HG02973 (cell line): ENCODE measurements around the gene SOWAHA.

Source experiments
- ATAC-seq: cut with Tn5 transposase; IDR thresholded peaks from one replicate; pipeline ENCODE4 v1.9.1; 2021; ENCODE audit warnings: moderate library complexity; ENCODE audit not compliant: unreplicated experiment

Gene SOWAHA

DNA sequence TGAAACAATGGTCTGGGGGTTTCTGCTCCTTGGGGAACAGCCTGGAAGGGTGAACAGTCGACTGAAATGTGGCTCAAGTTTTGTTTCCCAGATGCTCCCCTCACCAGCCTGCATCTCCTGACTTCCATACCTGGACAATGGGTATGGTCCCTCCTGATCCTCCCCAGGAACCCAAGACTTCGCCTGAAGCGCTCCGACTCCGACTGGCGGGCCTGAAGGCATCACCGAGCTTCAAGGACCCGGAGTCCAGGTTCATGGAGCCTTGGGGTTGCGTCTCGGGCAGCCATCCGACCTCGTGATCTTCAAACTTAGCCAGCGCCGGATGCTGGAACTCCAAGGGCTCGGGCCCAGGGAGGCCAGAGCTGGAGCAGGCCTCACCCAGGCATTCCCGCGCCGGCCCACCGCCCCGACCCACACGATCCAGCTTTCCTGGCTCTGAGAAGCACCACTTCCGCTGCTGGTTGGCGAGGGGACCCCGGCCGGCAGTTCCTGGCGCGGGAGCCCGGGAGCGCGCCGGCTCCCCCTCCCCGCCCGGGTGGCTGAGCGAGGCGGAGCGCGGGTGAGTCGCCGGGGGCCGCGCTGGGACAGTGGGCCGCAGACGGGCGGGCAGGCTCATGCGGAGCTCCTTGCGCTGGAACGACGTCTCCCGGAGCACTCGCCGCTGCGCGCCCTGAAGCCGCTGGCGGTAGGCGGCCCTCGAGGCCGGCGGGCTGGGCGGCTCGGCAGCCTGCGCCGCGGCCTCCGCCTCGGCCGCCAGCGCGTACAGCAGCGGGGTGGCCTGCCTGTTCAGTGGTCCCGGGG, 12.1 kb downstream of the SOWAHA start:
- ATAC-seq, result no peak

- ATAC-seq, result no peak
These were observed 12.8 kb downstream of the SOWAHA start for GRCh38 chr5:132825834-132826391.

- no peak for ATAC-seq
These were observed 13.5 kb downstream of the SOWAHA start for GRCh38 chr5:132826424-132827082.

DNA sequence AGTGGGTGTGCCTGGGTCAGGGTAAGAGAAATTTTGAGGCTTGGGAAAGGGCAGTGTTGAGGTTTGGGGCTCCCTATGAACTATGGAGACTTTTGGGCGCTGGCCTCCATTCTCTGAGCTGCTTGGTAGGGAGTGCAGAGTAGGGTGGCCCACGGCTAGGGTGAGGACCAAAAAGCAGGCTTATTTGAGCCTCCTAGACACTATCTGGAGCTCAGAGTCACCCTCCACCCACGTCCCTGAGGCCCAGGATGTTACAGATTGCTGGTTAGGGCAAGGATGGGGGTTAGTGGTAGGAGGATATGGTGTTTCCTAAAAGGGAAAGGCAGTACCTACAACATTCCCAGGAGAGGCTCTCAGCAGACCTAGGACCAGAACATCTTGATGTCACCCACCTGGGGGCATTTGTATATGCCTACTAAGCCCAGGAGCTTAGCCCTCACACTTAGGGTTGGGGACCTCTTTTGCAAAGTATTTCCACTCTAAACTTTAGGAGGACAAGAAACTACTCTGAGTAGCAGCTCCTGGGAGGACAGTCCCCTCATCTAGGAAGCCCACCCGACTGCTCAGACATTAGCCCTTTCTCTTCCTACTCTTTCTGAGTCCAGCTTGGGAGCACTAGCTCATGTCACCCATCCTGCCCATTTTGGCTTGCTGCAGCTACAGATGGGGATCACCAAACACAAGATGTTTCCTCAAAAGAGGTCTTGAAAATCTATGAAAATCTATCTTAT, 15.0 kb downstream of the SOWAHA start:
- ATAC-seq, result no peak

DNA sequence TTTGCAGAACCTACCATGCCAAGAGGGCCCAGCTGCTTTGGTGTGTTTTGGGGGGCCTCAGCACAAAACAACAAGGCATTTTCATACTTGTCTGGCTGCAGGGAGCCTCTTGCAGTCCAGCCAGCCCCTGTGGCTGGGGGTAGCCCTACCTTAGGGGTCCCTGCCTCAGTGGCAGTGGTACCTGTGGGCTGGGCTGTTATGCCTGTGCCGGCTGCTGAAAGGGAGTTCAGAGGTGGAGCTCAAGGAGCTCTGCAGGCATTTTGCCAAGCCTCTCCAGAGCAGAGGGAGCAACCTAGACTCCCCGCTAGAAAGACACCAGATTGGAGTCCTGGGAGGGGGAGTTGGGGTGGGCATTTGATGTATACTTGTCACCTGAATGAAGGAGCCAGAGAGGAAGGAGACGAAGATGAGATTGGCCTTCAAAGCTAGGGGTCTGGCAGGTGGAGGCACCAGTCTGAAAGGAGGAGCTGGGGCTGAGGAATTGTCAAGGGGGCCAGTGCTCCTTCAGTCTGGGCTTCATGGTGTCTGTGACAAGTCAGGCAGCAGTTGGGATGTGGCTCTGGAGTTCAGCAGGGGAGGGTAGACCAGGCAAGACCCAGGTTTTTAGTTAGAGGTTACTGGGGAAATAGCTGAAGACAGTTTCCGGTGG, 15.9 kb downstream of the SOWAHA start:
- ATAC-seq, result no peak

- ATAC-seq, result peak; percentile 83
These were observed 16.8 kb downstream of the SOWAHA start for GRCh38 chr5:132829742-132830435.

GRCh38 chr5:132830436-132831094, 17.5 kb downstream of the SOWAHA start, which contains the start of gene SHROOM1:
TSS of gene SHROOM1 (minus strand) at chr5:132830647. CDS start at chr5:132826140, 4,507 bp downstream.
- ATAC-seq, result peak; percentile 64

DNA sequence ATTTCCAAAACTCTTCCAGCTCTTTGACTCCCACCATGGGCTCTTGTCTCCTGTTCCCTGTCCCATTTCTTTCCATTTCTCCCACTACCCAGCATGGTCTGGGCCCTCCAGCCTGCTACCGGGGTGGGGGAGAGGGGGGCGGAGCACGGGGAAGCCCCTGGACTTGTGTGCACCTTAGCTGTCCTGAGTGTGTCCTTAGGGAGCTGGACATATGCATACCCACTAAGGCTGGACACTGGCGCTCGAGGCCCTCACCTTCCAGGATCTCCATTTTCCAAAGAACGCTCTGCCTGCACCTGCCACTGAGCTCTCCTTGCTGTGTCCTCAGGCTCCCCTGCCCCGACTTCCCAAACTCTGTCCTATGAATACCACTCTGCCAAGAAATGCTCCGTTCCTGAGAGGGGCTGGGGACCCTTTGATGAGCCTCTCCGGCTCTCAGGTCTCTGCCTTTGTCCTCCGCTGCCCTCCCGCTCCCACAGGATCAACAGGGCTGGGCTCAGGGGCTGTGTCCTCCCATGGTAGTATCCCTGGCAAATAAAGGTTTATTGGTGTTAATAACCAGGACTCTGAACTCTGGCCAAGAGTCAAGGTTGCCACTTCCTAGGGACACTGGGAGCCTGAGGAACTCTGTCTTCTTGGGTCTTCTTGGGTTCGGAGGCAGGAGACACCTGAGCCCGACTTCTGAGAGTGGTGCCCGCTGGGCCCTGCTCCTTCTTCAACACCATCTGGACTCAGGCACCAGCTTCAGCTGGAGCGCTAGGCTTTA, 18.2 kb downstream of the SOWAHA start:
- no peak for ATAC-seq

DNA sequence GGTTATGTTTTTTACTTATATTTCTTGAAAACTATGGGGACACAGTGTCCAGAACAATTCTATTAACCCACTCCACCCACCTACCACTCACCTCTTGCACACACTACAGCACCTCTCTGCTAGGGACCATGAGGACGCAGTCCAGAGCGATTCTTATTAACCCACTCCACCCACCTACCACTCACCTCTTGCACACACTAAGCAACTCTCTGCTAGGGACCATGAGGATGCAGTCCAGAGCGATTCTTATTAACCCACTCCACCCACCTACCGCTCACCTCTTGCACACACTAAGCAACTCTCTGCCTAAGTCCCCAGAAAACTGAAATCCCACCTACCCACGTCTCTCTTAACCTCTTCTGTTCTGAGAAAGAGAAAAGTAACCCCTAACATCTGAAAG, 19.5 kb downstream of the SOWAHA start:
- ATAC-seq, result no peak

- ATAC-seq, result no peak
These were observed 21.0 kb downstream of the SOWAHA start for GRCh38 chr5:132834057-132834456.

GRCh38 chr5:132836852-132837251, 23.8 kb downstream of the SOWAHA start:
- ATAC-seq, result no peak

DNA sequence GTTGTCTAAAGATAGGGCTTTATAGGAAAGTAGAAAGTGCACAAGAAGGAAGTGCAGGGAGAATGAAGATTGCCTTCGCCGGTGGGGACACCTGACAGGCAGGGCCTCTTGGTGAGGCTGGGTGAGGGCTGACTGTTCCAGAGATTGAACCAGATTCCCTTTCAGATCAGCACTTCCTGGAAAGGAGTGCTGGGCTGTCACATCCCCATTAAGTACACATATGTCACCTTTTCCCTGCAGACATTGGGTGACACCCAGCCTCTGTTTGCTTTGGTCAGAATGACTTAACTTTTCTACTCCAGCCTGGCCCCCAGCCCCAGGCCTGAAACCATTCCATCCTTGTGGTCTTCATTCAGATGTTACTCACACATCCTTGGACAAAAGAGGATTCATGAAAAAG, 24.8 kb downstream of the SOWAHA start:
- ATAC-seq, result no peak

GRCh38 chr5:132838516-132839282, 25.6 kb downstream of the SOWAHA start:
- no peak for ATAC-seq

DNA sequence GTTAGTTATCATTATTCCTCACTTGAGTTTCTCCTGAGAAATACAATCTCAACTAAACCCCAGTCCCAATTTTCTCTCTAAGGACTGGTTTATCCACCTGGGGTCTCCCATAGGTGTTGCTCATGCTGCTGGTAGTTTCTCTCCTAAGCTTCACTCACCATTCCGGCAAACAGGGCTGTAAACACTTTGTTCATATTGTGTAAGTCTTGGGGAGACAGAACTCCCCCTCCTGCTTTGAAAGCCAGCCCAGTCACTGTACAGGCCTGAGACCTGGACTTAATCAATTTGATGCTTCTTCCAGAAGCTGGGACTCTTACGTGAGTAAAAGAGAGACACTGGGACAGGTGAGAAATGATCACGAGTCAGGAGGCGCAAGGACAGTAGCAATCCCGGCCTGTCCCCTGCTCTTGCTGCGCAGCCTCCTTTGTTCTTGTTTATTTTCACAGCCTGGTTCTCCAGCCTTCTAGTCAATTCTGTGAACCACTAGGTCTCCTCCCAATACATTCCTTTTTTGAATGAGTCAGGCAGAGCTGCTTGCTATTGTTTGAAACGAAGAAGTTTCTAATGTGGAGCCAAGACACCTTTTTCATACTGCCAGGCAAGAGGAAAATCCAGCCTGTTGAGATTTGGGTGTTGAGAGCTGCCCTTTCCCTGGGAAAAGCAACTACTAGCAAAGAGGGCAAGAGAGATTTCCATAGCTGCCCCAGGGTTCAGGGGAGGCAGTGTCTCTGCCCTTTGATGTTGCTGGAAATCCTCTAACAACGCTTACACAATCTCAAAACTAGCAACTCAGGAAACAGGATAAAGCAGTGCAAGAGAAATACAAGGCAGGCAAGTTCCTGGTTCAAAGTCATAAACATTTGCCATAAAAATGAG, 26.6 kb downstream of the SOWAHA start:
- ATAC-seq, result no peak

GRCh38 chr5:132840313-132840712, 27.2 kb downstream of the SOWAHA start:
- no peak for ATAC-seq

DNA sequence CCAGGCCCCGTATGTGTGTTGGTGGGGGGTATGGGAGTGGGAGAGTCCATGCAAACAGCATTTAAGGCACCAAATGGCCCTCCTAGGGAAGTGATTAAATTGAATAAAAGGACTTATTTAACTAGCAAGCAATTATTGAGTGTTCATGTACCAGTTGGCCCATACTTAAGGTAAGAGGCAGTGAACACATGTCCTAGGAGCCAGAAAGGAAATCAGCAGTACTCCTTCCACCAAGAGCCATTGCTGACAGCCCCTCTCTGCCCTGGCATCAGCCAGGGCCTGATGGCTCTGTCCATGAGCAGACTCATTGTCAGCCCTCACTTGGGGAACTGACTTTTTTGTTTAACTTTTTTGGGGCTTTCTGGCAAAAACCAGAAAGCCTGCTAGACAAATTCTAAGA, 27.8 kb downstream of the SOWAHA start:
- no peak for ATAC-seq

DNA sequence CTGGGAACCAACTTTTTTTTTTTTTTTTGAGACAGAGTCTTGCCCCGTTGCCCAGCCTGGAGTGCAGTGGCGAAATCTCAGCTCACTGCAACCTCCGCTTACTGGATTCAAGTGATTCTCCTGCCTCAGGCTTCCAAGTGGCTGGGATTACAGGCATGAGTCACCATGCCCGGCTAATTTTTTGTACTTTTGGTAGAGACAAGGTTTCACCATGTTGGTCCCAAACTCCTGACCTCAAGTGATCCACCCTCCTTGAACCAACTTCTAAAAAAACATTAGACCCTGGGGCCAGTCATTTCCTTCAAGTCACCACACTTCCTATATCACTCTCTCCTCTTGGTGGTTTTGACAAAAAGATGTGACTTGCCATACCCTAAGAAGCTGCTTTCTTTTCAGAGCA, 28.2 kb downstream of the SOWAHA start:
- no peak for ATAC-seq
